ENCODE measurements around the gene NRIP1. TPM values are rescaled to one million over a fixed set of nuclear protein-coding genes. Genes with fewer than 3 reads are reported as not detected.

Gene NRIP1
- total and polyA plus RNA-seq, 9 of the 15 experiments (the other 6 are each of a cell fraction or from before 2014, with no cell fraction given): 4.3 to 42.8 (median 19.6) TPM

DNA sequence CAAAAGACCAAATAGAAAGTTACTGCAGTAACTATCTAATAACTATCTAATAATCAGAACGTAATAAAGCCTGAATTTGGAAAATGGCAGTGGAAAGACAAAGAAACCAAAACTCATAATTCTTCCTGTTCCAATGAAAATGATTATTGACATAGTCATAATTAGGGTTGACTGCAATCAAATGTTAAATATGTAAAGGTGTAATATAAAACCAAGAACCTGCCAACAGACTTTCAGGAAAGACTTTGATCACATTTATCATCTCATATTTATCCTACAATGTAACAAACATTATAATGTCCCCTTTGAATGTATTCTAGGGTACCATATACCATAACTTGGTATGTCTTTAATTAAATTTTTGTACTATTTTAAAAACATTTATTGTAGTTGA, 26.9 kb downstream of the NRIP1 start (continued):
- TF ChIP-seq, protein P1, sequence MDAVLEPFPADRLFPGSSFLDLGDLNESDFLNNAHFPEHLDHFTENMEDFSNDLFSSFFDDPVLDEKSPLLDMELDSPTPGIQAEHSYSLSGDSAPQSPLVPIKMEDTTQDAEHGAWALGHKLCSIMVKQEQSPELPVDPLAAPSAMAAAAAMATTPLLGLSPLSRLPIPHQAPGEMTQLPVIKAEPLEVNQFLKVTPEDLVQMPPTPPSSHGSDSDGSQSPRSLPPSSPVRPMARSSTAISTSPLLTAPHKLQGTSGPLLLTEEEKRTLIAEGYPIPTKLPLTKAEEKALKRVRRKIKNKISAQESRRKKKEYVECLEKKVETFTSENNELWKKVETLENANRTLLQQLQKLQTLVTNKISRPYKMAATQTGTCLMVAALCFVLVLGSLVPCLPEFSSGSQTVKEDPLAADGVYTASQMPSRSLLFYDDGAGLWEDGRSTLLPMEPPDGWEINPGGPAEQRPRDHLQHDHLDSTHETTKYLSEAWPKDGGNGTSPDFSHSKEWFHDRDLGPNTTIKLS (IDR thresholded peaks at IDR 0.05; ENCODE audit: borderline replicate concordance, low read depth): no peak
- TF ChIP-seq ZNF217 (CRISPR knock-in tag; IDR thresholded peaks at IDR 0.05): no peak
- TF ChIP-seq PURB (CRISPR knock-in tag; IDR thresholded peaks at IDR 0.05; ENCODE audit: low read depth): no peak
- TF ChIP-seq RB1 (IDR thresholded peaks at IDR 0.05; ENCODE audit: low read depth): no peak
- TF ChIP-seq, protein P2, sequence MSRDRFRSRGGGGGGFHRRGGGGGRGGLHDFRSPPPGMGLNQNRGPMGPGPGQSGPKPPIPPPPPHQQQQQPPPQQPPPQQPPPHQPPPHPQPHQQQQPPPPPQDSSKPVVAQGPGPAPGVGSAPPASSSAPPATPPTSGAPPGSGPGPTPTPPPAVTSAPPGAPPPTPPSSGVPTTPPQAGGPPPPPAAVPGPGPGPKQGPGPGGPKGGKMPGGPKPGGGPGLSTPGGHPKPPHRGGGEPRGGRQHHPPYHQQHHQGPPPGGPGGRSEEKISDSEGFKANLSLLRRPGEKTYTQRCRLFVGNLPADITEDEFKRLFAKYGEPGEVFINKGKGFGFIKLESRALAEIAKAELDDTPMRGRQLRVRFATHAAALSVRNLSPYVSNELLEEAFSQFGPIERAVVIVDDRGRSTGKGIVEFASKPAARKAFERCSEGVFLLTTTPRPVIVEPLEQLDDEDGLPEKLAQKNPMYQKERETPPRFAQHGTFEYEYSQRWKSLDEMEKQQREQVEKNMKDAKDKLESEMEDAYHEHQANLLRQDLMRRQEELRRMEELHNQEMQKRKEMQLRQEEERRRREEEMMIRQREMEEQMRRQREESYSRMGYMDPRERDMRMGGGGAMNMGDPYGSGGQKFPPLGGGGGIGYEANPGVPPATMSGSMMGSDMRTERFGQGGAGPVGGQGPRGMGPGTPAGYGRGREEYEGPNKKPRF (IDR thresholded peaks at IDR 0.05; ENCODE audit: low read depth, low read length): no peak
- TF ChIP-seq PML (IDR thresholded peaks at IDR 0.05; ENCODE audit: low read length): no peak
- TF ChIP-seq MCM2 (IDR thresholded peaks at IDR 0.05; ENCODE audit: low read depth): no peak
- TF ChIP-seq NFXL1 (CRISPR knock-in tag; IDR thresholded peaks at IDR 0.05): no peak
- TF ChIP-seq ZNF212 (CRISPR knock-in tag; IDR thresholded peaks at IDR 0.05): no peak
- TF ChIP-seq, protein P3, sequence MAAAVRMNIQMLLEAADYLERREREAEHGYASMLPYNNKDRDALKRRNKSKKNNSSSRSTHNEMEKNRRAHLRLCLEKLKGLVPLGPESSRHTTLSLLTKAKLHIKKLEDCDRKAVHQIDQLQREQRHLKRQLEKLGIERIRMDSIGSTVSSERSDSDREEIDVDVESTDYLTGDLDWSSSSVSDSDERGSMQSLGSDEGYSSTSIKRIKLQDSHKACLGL (CRISPR knock-in tag; IDR thresholded peaks at IDR 0.05; ENCODE audit: borderline replicate concordance, poor library complexity, severe bottlenecking): no peak
- no peak for TF ChIP-seq CBX5 (IDR thresholded peaks at IDR 0.05; ENCODE audit: borderline replicate concordance, low read depth)
- TF ChIP-seq, protein P4, sequence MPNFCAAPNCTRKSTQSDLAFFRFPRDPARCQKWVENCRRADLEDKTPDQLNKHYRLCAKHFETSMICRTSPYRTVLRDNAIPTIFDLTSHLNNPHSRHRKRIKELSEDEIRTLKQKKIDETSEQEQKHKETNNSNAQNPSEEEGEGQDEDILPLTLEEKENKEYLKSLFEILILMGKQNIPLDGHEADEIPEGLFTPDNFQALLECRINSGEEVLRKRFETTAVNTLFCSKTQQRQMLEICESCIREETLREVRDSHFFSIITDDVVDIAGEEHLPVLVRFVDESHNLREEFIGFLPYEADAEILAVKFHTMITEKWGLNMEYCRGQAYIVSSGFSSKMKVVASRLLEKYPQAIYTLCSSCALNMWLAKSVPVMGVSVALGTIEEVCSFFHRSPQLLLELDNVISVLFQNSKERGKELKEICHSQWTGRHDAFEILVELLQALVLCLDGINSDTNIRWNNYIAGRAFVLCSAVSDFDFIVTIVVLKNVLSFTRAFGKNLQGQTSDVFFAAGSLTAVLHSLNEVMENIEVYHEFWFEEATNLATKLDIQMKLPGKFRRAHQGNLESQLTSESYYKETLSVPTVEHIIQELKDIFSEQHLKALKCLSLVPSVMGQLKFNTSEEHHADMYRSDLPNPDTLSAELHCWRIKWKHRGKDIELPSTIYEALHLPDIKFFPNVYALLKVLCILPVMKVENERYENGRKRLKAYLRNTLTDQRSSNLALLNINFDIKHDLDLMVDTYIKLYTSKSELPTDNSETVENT (CRISPR knock-in tag; IDR thresholded peaks at IDR 0.05): no peak
- TF ChIP-seq CBFB (CRISPR knock-in tag; IDR thresholded peaks at IDR 0.05): no peak
- TF ChIP-seq, protein P5, sequence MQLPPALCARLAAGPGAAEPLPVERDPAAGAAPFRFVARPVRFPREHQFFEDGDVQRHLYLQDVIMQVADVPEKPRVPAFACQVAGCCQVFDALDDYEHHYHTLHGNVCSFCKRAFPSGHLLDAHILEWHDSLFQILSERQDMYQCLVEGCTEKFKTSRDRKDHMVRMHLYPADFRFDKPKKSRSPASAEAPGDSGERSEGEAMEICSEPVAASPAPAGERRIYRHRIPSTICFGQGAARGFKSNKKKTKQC (CRISPR knock-in tag; IDR thresholded peaks at IDR 0.05): no peak

Measured in K562 (cell line).